ENCODE results near the gene MINDY2.

Gene MINDY2

GRCh38 chr15:58770857-58771620 is at the start of gene MINDY2:
TSS of gene MINDY2 (plus strand) at chr15:58771302. CDS start at chr15:58771396, 94 bp downstream.
- peak; percentile 99 for DNase-seq (ENCODE audit: low spot score)

GRCh38 chr15:58724466-58724865 is 46.6 kb upstream of the MINDY2 start:
- DNase-seq (ENCODE audit: low spot score) = no peak

- no peak for DNase-seq (ENCODE audit: low spot score)
Measured at GRCh38 chr15:58726867-58727266, 44.2 kb upstream of the MINDY2 start.

GRCh38 chr15:58731756-58732535 is 39.2 kb upstream of the MINDY2 start:
- no peak for DNase-seq (ENCODE audit: low spot score)

- no peak for DNase-seq (ENCODE audit: low spot score)
Measured at GRCh38 chr15:58732625-58733363, 38.3 kb upstream of the MINDY2 start.

- no peak for DNase-seq (ENCODE audit: low spot score)
Measured at GRCh38 chr15:58734859-58735258, 36.2 kb upstream of the MINDY2 start.

- no peak for DNase-seq (ENCODE audit: low spot score)
Measured at GRCh38 chr15:58736018-58736643, 35.0 kb upstream of the MINDY2 start.

- DNase-seq (ENCODE audit: low spot score) = no peak
Measured at GRCh38 chr15:58737298-58737697, 33.8 kb upstream of the MINDY2 start.

GRCh38 chr15:58738046-58738707 is 32.9 kb upstream of the MINDY2 start:
- peak; percentile 57 for DNase-seq (ENCODE audit: low spot score)

GRCh38 chr15:58740436-58740835 is 30.7 kb upstream of the MINDY2 start:
- no peak for DNase-seq (ENCODE audit: low spot score)

- no peak for DNase-seq (ENCODE audit: low spot score)
Measured at GRCh38 chr15:58741032-58741431, 30.1 kb upstream of the MINDY2 start.

GRCh38 chr15:58742022-58742813 is 28.9 kb upstream of the MINDY2 start:
- DNase-seq (ENCODE audit: low spot score) = no peak

- DNase-seq (ENCODE audit: low spot score) = no peak
Measured at GRCh38 chr15:58742819-58743502, 28.1 kb upstream of the MINDY2 start.

- DNase-seq (ENCODE audit: low spot score) = no peak
Measured at GRCh38 chr15:58746174-58746573, 24.9 kb upstream of the MINDY2 start.

- DNase-seq (ENCODE audit: low spot score) = peak; percentile 40
Measured at GRCh38 chr15:58748040-58748851, 22.9 kb upstream of the MINDY2 start.

GRCh38 chr15:58748852-58749531 is 22.1 kb upstream of the MINDY2 start:
- peak; percentile 52 for DNase-seq (ENCODE audit: low spot score)

GRCh38 chr15:58749532-58750337 is 21.4 kb upstream of the MINDY2 start, which contains the start of gene ADAM10:
TSS of gene ADAM10 (minus strand) at chr15:58749707. CDS start at chr15:58749534, 173 bp downstream.
- peak; percentile 98 for DNase-seq (ENCODE audit: low spot score)

- no peak for DNase-seq (ENCODE audit: low spot score)
Measured at GRCh38 chr15:58752716-58753115, 18.4 kb upstream of the MINDY2 start.
